Kidney (tissue), 14 donors: ENCODE data around the gene VPS13C. TPM values are rescaled to one million over a fixed set of nuclear protein-coding genes. Genes with fewer than 3 reads are reported as not detected.

Experiments
- DNase-seq, 5 donors: peaks; one replicate each; pipeline ENCODE4 v3.0.0-alpha.2; 2013 to 2020
- FAIRE-seq: peaks from 2 replicates; lab custom pipeline; 2012; peaks lifted over from hg19 to GRCh38; lab: Jason Lieb, UNC
- H3K27ac ChIP-seq, 2 donors: one replicate each; pipeline ENCODE4 v1.7.0; 2013; ENCODE audit warnings: low read depth in 2 of 2, low read length in 2 of 2, inconsistent platforms in 1 of 2
- H3K27me3 ChIP-seq: one replicate; pipeline ENCODE4 v1.7.1; 2013; ENCODE audit warnings: low read length, inconsistent platforms; ENCODE audit not compliant: control insufficient read depth, insufficient read depth
- H3K36me3 ChIP-seq, 3 donors: one replicate each; pipeline versions ENCODE4 v1.7.0 to v1.7.1; 2013; ENCODE audit warnings: low read length in 3 of 3, control low read depth in 1 of 3, inconsistent platforms in 1 of 3; ENCODE audit not compliant: insufficient read depth in 3 of 3, control insufficient read depth in 2 of 3
- H3K4me1 ChIP-seq, 3 donors: one replicate each; pipeline versions ENCODE4 v1.7.0 to v1.7.1; 2013; ENCODE audit warnings: low read length in 3 of 3, inconsistent platforms in 1 of 3, low read depth in 1 of 3; ENCODE audit not compliant: control insufficient read depth in 2 of 3, insufficient read depth in 2 of 3
- H3K4me3 ChIP-seq, 3 donors: one replicate each; pipeline versions ENCODE4 v1.7.0 to v1.8.1; 2013; ENCODE audit warnings: low read length in 3 of 3, control low read depth in 1 of 3, inconsistent platforms in 1 of 3
- H3K9ac ChIP-seq, 3 donors: one replicate each; pipeline versions ENCODE4 v1.7.0 to v1.7.1; 2013; ENCODE audit warnings: low read length in 3 of 3, control low read depth in 1 of 3, inconsistent platforms in 1 of 3
- H3K9me3 ChIP-seq, 3 donors: one replicate each; pipeline versions ENCODE4 v1.7.0 to v1.7.1; 2013; ENCODE audit warnings: low read length in 3 of 3, control low read depth in 1 of 3, inconsistent platforms in 1 of 3; ENCODE audit not compliant: control insufficient read depth in 2 of 3, insufficient read depth in 1 of 3
- intact Hi-C: fragments of 100-400 bp; cut with DNase I; formaldehyde crosslinking; loops from one replicate; pipeline ENCODE4 v1.11.1; 2022
- polyA plus RNA-seq: library from polyadenylated mRNA; stranded (reverse); fragments of 350-450 nt; fragmentation: Illumina TruSeq; extraction: RNeasy Lipid Tissue Mini Kit (QIAGEN cat#74804); gene quantifications from one replicate; pipeline ENCODE4 v1.2.3, GENCODE V29; 2014; ENCODE audit warnings: low read depth, low replicate concordance; ENCODE audit not compliant: insufficient read depth
- total RNA-seq: library from RNA; stranded (reverse); fragmentation: NEBNext Ultra II Directional; extraction: Animal tissue kit (Norgen Biotek cat#: 25700); gene quantifications from one replicate; pipeline ENCODE4 v1.2.1, GENCODE V29; 2021
- TF ChIP-seq, protein P1 (sequence below): IDR thresholded peaks from 3 replicates; pipeline ENCODE4 v1.5.1; 2012; ENCODE audit warnings: mild to moderate bottlenecking, moderate library complexity, borderline replicate concordance; ENCODE audit not compliant: insufficient read depth; ENCODE audit errors: extremely low read depth
- donor health status: control.
- donor health status: control.
- donor health status: control.
- donor health status: control.
- donor health status: control.
- donor health status: DM: yes; HTN: yes; CAD: no.
- donor health status: Normal renal cell carcinoma (clear cell type).

VPS13C gene
- total and polyA plus RNA-seq, 2 donors from 2014 or later: 12.5 to 106 TPM

DNA sequence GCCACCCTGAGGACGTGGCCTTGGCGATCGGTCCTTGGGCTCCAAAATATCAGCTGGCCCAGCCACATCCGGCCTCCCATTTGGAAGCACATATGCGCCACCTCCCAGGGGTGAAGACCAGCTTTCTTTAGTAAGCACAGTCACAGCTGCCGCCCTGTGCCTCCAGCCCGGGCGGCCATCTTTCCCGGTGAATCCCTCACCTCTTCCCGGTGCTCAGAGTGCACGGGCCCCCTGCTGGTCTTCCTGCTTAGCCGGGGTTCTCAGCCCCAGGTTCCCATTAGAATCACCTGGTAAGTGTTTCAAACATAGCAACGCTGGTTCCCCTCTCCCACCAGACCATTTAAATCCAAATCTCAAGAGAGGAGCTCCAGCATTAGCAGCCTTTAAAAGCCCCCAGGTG, 232.2 kb downstream of the VPS13C start:
- intact Hi-C loops: no loop called here
- Histone ChIP-seq H3K4me1 (no peaks in the 10 kb centered on the region), H3K4me3 (no peak overlapping the region), H3K9me3 (no peaks in the 10 kb centered on the region), H3K9ac (no peak overlapping the region), H3K36me3 (no peaks in the 10 kb centered on the region), H3K27ac (no peak overlapping the region), H3K27me3 (no peaks in the 10 kb centered on the region)
- FAIRE-seq (no peak), DNase-seq (no peak)
- TF ChIP-seq, protein P1, sequence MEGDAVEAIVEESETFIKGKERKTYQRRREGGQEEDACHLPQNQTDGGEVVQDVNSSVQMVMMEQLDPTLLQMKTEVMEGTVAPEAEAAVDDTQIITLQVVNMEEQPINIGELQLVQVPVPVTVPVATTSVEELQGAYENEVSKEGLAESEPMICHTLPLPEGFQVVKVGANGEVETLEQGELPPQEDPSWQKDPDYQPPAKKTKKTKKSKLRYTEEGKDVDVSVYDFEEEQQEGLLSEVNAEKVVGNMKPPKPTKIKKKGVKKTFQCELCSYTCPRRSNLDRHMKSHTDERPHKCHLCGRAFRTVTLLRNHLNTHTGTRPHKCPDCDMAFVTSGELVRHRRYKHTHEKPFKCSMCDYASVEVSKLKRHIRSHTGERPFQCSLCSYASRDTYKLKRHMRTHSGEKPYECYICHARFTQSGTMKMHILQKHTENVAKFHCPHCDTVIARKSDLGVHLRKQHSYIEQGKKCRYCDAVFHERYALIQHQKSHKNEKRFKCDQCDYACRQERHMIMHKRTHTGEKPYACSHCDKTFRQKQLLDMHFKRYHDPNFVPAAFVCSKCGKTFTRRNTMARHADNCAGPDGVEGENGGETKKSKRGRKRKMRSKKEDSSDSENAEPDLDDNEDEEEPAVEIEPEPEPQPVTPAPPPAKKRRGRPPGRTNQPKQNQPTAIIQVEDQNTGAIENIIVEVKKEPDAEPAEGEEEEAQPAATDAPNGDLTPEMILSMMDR: no peak

DNA sequence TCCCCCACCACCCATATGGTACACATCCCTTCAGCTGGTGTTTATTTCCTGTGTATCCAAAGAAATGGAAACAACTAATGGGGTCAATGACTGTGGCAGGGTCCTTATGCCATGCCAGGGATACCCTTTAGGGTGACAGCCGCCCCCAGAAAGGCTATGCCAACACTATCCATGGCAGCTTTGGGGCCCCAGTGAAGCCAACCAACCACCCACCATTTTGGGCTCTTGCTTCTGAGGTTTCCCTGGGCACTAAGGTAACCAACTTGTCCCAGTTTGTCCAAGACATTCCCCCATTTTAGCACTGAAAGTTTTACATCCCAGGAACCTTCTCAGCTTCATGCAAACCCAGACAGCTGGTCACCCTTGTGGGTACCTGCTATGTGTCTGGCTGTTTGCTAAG, 233.1 kb downstream of the VPS13C start:
- H3K36me3 ChIP-seq: no peaks in the 10 kb centered on the region
- no peak for FAIRE-seq
- H3K9ac ChIP-seq: no peak overlapping the region
- H3K27me3 ChIP-seq: no peaks in the 10 kb centered on the region
- no peak overlapping the region for H3K4me3 ChIP-seq
- no peak for DNase-seq
- H3K9me3 ChIP-seq: no peaks in the 10 kb centered on the region
- H3K27ac ChIP-seq: no peak overlapping the region
- no peaks in the 10 kb centered on the region for H3K4me1 ChIP-seq
- intact Hi-C loops: no loop called here
- TF ChIP-seq, protein P1: no peak

DNA sequence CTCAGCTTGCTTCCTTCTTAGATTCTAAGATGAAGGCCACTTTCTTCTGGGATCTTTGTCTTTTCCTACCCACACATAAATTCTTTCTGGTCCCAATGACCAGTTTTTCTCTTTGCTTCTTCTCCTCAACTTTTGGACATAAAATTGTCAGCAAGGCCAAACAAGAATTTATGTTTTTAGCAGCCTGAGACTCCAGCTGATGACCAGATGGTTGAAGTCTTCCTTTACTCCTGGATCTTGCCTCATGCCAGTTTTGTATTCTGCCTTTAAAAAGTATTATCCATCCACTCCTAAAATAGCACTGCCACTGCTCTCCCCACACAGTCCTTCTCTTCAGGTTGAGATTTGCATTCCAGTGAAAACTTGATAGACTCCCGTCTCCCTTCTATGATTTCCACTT, 236.0 kb downstream of the VPS13C start:
- DNase-seq (no peak), FAIRE-seq (no peak)
- Histone ChIP-seq H3K27me3 (no peaks in the 10 kb centered on the region), H3K4me1 (no peaks in the 10 kb centered on the region), H3K9me3 (no peaks in the 10 kb centered on the region), H3K4me3 (no peak overlapping the region), H3K27ac (no peak overlapping the region), H3K36me3 (no peaks in the 10 kb centered on the region), H3K9ac (no peak overlapping the region)
- TF ChIP-seq, protein P1: no peak
- intact Hi-C loops: no loop called here

DNA sequence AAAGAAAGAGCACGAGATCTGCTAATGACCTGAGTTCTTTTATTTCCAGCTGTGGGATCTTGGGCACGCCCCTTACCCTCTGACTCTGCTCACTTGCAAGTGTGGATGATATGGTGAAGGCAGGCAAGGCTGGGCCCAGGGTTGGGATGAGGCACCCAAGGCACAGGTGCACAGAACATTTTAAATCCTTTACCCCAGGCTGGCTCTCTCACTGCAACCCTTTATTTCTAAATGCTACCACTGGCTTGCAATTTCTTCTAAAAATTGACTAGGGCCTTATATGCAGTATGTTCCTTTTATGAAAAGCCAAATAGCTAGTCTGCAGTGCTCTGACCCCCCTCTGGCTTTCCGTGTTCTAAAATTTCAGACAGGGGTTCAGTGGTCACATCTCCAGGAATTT, 237.7 kb downstream of the VPS13C start:
- Histone ChIP-seq H3K4me1 (no peaks in the 10 kb centered on the region), H3K4me3 (no peak overlapping the region), H3K9me3 (no peaks in the 10 kb centered on the region), H3K27me3 (no peaks in the 10 kb centered on the region), H3K36me3 (no peaks in the 10 kb centered on the region), H3K27ac (no peak overlapping the region), H3K9ac (no peak overlapping the region)
- intact Hi-C loops: no loop called here
- DNase-seq: no peak
- TF ChIP-seq, protein P1: no peak
- FAIRE-seq: no peak
